CD4-positive, alpha-beta memory T cell (primary cell): ENCODE measurements around the gene VIT. TPM values are rescaled to one million over a fixed set of nuclear protein-coding genes. Genes with fewer than 3 reads are reported as not detected.

Source experiments
- CTCF ChIA-PET: fragments of 350-600 bp; sonication (Branson Sonifier 250); formaldehyde crosslinking; loops from one replicate; lab custom pipeline; 2021; ENCODE audit warnings: inconsistent platforms; ENCODE audit not compliant: partially characterized antibody; lab: Charles Lee
- POLR2A ChIA-PET: fragments of 350-600 bp; sonication (Branson Sonifier 250); formaldehyde crosslinking; loops from one replicate; lab custom pipeline; 2021; ENCODE audit not compliant: partially characterized antibody; lab: Charles Lee
- DNase-seq, 5 donors: peaks; one replicate each; pipeline versions ENCODE4 v3.0.0 to v3.0.0-alpha.2; 2020 to 2022; ENCODE audit warnings: mixed read lengths in 1 of 5
- H3K27ac ChIP-seq: one replicate; pipeline ENCODE4 v1.7.0; 2013; ENCODE audit warnings: low read depth, low read length
- H3K27me3 ChIP-seq: 2 replicates; pipeline ENCODE4 v1.7.0; 2013; ENCODE audit warnings: mild to moderate bottlenecking, low read length, moderate library complexity; ENCODE audit not compliant: insufficient read depth
- H3K36me3 ChIP-seq: 2 replicates; pipeline ENCODE4 v1.7.0; 2013; ENCODE audit warnings: mild to moderate bottlenecking, low read length, moderate library complexity; ENCODE audit not compliant: insufficient read depth
- H3K4me1 ChIP-seq: 2 replicates; pipeline ENCODE4 v1.7.0; 2013; ENCODE audit warnings: mild to moderate bottlenecking, low read length, moderate library complexity; ENCODE audit not compliant: insufficient read depth
- H3K4me3 ChIP-seq, 2 donors: one replicate each; pipeline ENCODE4 v1.7.0; 2013; ENCODE audit warnings: low read length in 2 of 2, mild to moderate bottlenecking in 1 of 2
- H3K9me3 ChIP-seq, 2 donors: one replicate each; pipeline ENCODE4 v1.7.0; 2013; ENCODE audit warnings: low read length in 2 of 2, control low read depth in 1 of 2; ENCODE audit not compliant: control insufficient read depth in 1 of 2
- H3K27ac Mint-ChIP-seq, 7 donors: one replicate each; pipeline ENCODE4 v1.8.0; 2020 to 2021; ENCODE audit warnings: mixed read lengths in 7 of 7, mild to moderate bottlenecking in 6 of 7, inconsistent platforms in 3 of 7, moderate library complexity in 3 of 7
- H3K27me3 Mint-ChIP-seq, 2 donors: one replicate each; pipeline ENCODE4 v1.8.0; 2020 to 2021; ENCODE audit warnings: mixed read lengths in 2 of 2
- H3K36me3 Mint-ChIP-seq, 2 donors: one replicate each; pipeline ENCODE4 v1.8.0; 2020 to 2021; ENCODE audit warnings: mixed read lengths in 2 of 2, inconsistent platforms in 1 of 2, mild to moderate bottlenecking in 1 of 2
- H3K4me1 Mint-ChIP-seq, 4 donors: one replicate each; pipeline ENCODE4 v1.8.0; 2020 to 2021; ENCODE audit warnings: mixed read lengths in 4 of 4, mild to moderate bottlenecking in 1 of 4
- H3K4me3 Mint-ChIP-seq, 8 donors: one replicate each; pipeline ENCODE4 v1.8.0; 2020 to 2021; ENCODE audit warnings: mixed read lengths in 8 of 8, mild to moderate bottlenecking in 7 of 8, moderate library complexity in 6 of 8, inconsistent platforms in 3 of 8
- H3K9me3 Mint-ChIP-seq, 8 donors: one replicate each; pipeline ENCODE4 v1.8.0; 2020 to 2021; ENCODE audit warnings: mixed read lengths in 8 of 8, mild to moderate bottlenecking in 5 of 8, inconsistent platforms in 3 of 8, moderate library complexity in 1 of 8
- intact Hi-C: fragments of 100-400 bp; cut with micrococcal nuclease; formaldehyde crosslinking; loops from one replicate; pipeline ENCODE4 v1.15.1; 2023
- polyA plus RNA-seq, 2 donors: library from polyadenylated mRNA; unstranded; fragments of 300-500 nt; fragmentation: Illumina TruSeq; gene quantifications; one replicate each; pipeline ENCODE4 v1.2.3, GENCODE V29; 2021
- total RNA-seq, 2 experiments: library from RNA; stranded (reverse); gene quantifications; one replicate each; pipeline ENCODE4 v1.2.3, GENCODE V29; 2021

The VIT gene
- total and polyA plus RNA-seq, 4 experiments from 2014 or later: not detected

DNA sequence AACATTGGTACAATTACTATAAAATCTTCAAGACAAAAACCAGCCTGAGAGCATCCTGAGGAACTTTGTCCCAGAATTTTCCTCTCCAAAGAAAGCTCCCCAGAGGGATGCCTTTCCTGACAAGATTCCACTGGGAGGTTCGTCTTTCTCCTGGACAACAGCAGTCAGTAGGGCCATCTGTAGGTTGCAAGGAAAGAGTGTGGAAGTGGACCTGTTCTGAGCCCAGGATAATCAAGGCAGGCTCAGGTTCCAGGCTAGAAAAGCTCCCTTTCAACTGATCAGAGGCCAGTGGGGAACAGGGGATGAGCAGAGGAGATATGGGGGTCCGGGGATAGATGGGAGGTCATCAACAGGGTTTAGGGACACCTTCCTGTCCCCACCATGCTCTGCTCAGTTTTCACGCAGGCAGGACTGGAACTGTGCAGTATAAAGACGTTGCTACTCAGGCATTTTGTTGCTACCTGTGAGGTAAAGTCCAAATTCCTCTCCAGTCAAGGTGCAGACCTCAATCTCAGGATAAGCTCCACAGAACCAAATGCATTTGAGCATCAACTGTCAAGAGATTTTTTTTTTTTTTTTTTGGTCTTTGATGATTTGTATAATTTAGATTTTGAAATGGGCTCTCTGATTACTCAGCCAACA lies 143.6 kb downstream of the VIT start:
- Mint-ChIP-seq H3K27me3 (no peaks in the 10 kb centered on the region), H3K36me3 (peaks cover 2 to 12% of the 10 kb centered on the region in 2 donors), H3K4me3 (no peak overlapping the region), H3K4me1 (peaks cover 3 to 6% (median 4%) of the 10 kb centered on the region in 4 donors), H3K27ac (no peak overlapping the region), H3K9me3 (no peaks in the 10 kb centered on the region)
- POLR2A ChIA-PET: no interaction called here
- CTCF ChIA-PET: interaction anchor here (1.1 kb wide), 1 partner anchor 62 kb away, joined by 3 read pairs; no protein-coding TSS in a partner anchor
- DNase-seq: no peak
- no peak overlapping the region for H3K4me3 ChIP-seq
- intact Hi-C loops: no loop called here
- no peaks in the 10 kb centered on the region for H3K9me3 ChIP-seq
- no peaks in the 10 kb centered on the region for H3K36me3 ChIP-seq
- H3K27me3 ChIP-seq: no peaks in the 10 kb centered on the region
- H3K4me1 ChIP-seq: no peaks in the 10 kb centered on the region
- H3K27ac ChIP-seq: no peak overlapping the region

GRCh38 chr2:36843838-36844237 lies 147.3 kb downstream of the VIT start:
- peaks cover 21 to 32% of the 10 kb centered on the region in 2 donors for H3K36me3 Mint-ChIP-seq
- no peaks in the 10 kb centered on the region for H3K9me3 Mint-ChIP-seq
- H3K4me1 Mint-ChIP-seq: no peaks in the 10 kb centered on the region
- no peaks in the 10 kb centered on the region for H3K9me3 ChIP-seq
- H3K27me3 Mint-ChIP-seq: no peaks in the 10 kb centered on the region
- CTCF ChIA-PET: no interaction called here
- POLR2A ChIA-PET: no interaction called here
- no peak overlapping the region for H3K27ac Mint-ChIP-seq
- no peak overlapping the region for H3K4me3 ChIP-seq
- DNase-seq: no peak
- peaks cover 4% of the 10 kb centered on the region for H3K36me3 ChIP-seq
- no peaks in the 10 kb centered on the region for H3K4me1 ChIP-seq
- H3K4me3 Mint-ChIP-seq: no peak overlapping the region
- H3K27me3 ChIP-seq: no peaks in the 10 kb centered on the region
- H3K27ac ChIP-seq: no peak overlapping the region
- intact Hi-C loops: no loop called here

GRCh38 chr2:36849265-36849664 lies 152.8 kb downstream of the VIT start:
- peaks cover 59 to 63% of the 10 kb centered on the region in 2 donors for H3K36me3 Mint-ChIP-seq
- ChIA-PET POLR2A (interaction anchor here (1.2 kb wide), 1 partner anchor 13 kb away, joined by 3 read pairs; no protein-coding TSS in a partner anchor), CTCF (interaction anchor here (1.2 to 1.5 kb wide), 2 partner anchors 15 to 69 kb away, joined by 3 read pairs; no protein-coding TSS in a partner anchor)
- H3K36me3 ChIP-seq: peaks cover 19% of the 10 kb centered on the region
- H3K9me3 Mint-ChIP-seq: no peaks in the 10 kb centered on the region
- no peak overlapping the region for H3K27ac ChIP-seq
- no peak overlapping the region for H3K4me3 Mint-ChIP-seq
- no peaks in the 10 kb centered on the region for H3K27me3 Mint-ChIP-seq
- no peak for DNase-seq
- H3K4me3 ChIP-seq: no peak overlapping the region
- intact Hi-C loops: no loop called here
- no peaks in the 10 kb centered on the region for H3K4me1 ChIP-seq
- no peaks in the 10 kb centered on the region for H3K27me3 ChIP-seq
- H3K27ac Mint-ChIP-seq: no peak overlapping the region
- peaks cover 0 to 1% (median 0%) of the 10 kb centered on the region in 4 donors for H3K4me1 Mint-ChIP-seq
- no peaks in the 10 kb centered on the region for H3K9me3 ChIP-seq

- no peak overlapping the region for H3K4me3 ChIP-seq
- no peak for DNase-seq
- Mint-ChIP-seq H3K4me1 (peaks cover 0 to 3% (median under 1%) of the 10 kb centered on the region in 4 donors), H3K36me3 (peaks cover 59 to 70% of the 10 kb centered on the region in 2 donors), H3K9me3 (no peaks in the 10 kb centered on the region), H3K27ac (peak overlapping the region in 1 of 7 donors; percentile 38), H3K27me3 (no peaks in the 10 kb centered on the region), H3K4me3 (no peak overlapping the region)
- H3K27me3 ChIP-seq: no peaks in the 10 kb centered on the region
- no peaks in the 10 kb centered on the region for H3K4me1 ChIP-seq
- intact Hi-C loops: no loop called here
- H3K9me3 ChIP-seq: no peaks in the 10 kb centered on the region
- H3K27ac ChIP-seq: no peak overlapping the region
- POLR2A ChIA-PET: no interaction called here
- CTCF ChIA-PET: interaction anchor here (0.7 kb wide), 1 partner anchor 10 kb away, joined by 3 read pairs; no protein-coding TSS in a partner anchor
- peaks cover 22% of the 10 kb centered on the region for H3K36me3 ChIP-seq
Observed at GRCh38 chr2:36854241-36854640, 157.7 kb downstream of the VIT start.

GRCh38 chr2:36855429-36855828 lies 158.9 kb downstream of the VIT start:
- POLR2A ChIA-PET: interaction anchor here (0.8 kb wide), 1 partner anchor 111 kb away, joined by 3 read pairs; the partner anchor contains the start of gene STRN
- CTCF ChIA-PET: no interaction called here
- no peak overlapping the region for H3K4me3 Mint-ChIP-seq
- intact Hi-C loops: no loop called here
- Histone ChIP-seq H3K9me3 (no peaks in the 10 kb centered on the region), H3K27ac (no peak overlapping the region), H3K4me1 (no peaks in the 10 kb centered on the region), H3K36me3 (peaks cover 14% of the 10 kb centered on the region), H3K4me3 (no peak overlapping the region), H3K27me3 (no peaks in the 10 kb centered on the region)
- H3K27me3 Mint-ChIP-seq: no peaks in the 10 kb centered on the region
- no peaks in the 10 kb centered on the region for H3K9me3 Mint-ChIP-seq
- peaks cover 59 to 69% of the 10 kb centered on the region in 2 donors for H3K36me3 Mint-ChIP-seq
- peak overlapping the region in 1 of 7 donors; percentile 9 for H3K27ac Mint-ChIP-seq
- peaks cover 0 to 5% (median 1%) of the 10 kb centered on the region in 4 donors for H3K4me1 Mint-ChIP-seq
- DNase-seq: no peak

GRCh38 chr2:36857713-36858112 lies 161.2 kb downstream of the VIT start:
- H3K9me3 Mint-ChIP-seq: peaks cover 0 to 2% (median 0%) of the 10 kb centered on the region in 8 donors
- H3K27ac Mint-ChIP-seq: no peak overlapping the region
- no peaks in the 10 kb centered on the region for H3K4me1 ChIP-seq
- no peak overlapping the region for H3K4me3 ChIP-seq
- no peaks in the 10 kb centered on the region for H3K9me3 ChIP-seq
- peaks cover 14% of the 10 kb centered on the region for H3K36me3 ChIP-seq
- H3K4me1 Mint-ChIP-seq: peaks cover 0 to 5% (median 1%) of the 10 kb centered on the region in 4 donors
- no peaks in the 10 kb centered on the region for H3K27me3 ChIP-seq
- DNase-seq: no peak
- no peak overlapping the region for H3K27ac ChIP-seq
- H3K4me3 Mint-ChIP-seq: no peak overlapping the region
- POLR2A ChIA-PET: no interaction called here
- peaks cover 56 to 64% of the 10 kb centered on the region in 2 donors for H3K36me3 Mint-ChIP-seq
- CTCF ChIA-PET: no interaction called here
- intact Hi-C loops: no loop called here
- no peaks in the 10 kb centered on the region for H3K27me3 Mint-ChIP-seq

GRCh38 chr2:36858551-36859365 lies 162.3 kb downstream of the VIT start:
- Mint-ChIP-seq H3K4me3 (no peak overlapping the region), H3K27ac (peak overlapping the region in 4 of 7 donors; percentile 11 to 76 (median 65)), H3K4me1 (peaks cover 0 to 5% (median 1%) of the 10 kb centered on the region in 4 donors), H3K27me3 (no peaks in the 10 kb centered on the region), H3K36me3 (peaks cover 60 to 67% of the 10 kb centered on the region in 2 donors), H3K9me3 (peaks cover 0 to 2% (median 0%) of the 10 kb centered on the region in 8 donors)
- H3K36me3 ChIP-seq: peaks cover 14% of the 10 kb centered on the region
- ChIA-PET CTCF (no interaction called here), POLR2A (no interaction called here)
- no peak for DNase-seq
- intact Hi-C loops: no loop called here
- no peaks in the 10 kb centered on the region for H3K4me1 ChIP-seq
- no peaks in the 10 kb centered on the region for H3K27me3 ChIP-seq
- no peak overlapping the region for H3K4me3 ChIP-seq
- H3K9me3 ChIP-seq: no peaks in the 10 kb centered on the region
- H3K27ac ChIP-seq: no peak overlapping the region
